ENCODE results near the gene ASB2. TPM values are rescaled to one million over a fixed set of nuclear protein-coding genes. Genes with fewer than 3 reads are reported as not detected.

ASB2 gene
- total and polyA plus RNA-seq, 2 of the 13 experiments (the other 11 are each of a cell fraction or from before 2014, with no cell fraction given), result 0.82 to 4.1 TPM

- no peak for TF ChIP-seq ZBTB40 (IDR thresholded peaks at IDR 0.05)
- TF ChIP-seq ZBTB40 (CRISPR knock-in tag; IDR thresholded peaks at IDR 0.05), result no peak
- TF ChIP-seq HNF4A (CRISPR knock-in tag; IDR thresholded peaks at IDR 0.05), result no peak
- TF ChIP-seq PRDM15 (CRISPR knock-in tag; IDR thresholded peaks at IDR 0.05), result no peak
- TF ChIP-seq STAT5B (CRISPR knock-in tag; IDR thresholded peaks at IDR 0.05), result no peak
- TF ChIP-seq ZHX2 (IDR thresholded peaks at IDR 0.05; ENCODE audit: low read depth), result no peak
- TF ChIP-seq ZHX2 (CRISPR knock-in tag; IDR thresholded peaks at IDR 0.05; ENCODE audit: borderline replicate concordance), result no peak
- TF ChIP-seq ZSCAN20 (CRISPR knock-in tag; IDR thresholded peaks at IDR 0.05; ENCODE audit: borderline replicate concordance), result no peak
- no peak for TF ChIP-seq TBP (CRISPR knock-in tag; IDR thresholded peaks at IDR 0.05)
- no peak for TF ChIP-seq ZKSCAN1 (IDR thresholded peaks at IDR 0.05; ENCODE audit: low read length)
- 0 out of 2 replicates have a peak, but pooled peaks have one; percentile 32 for TF ChIP-seq ZNF556 (CRISPR knock-in tag; IDR thresholded peaks at IDR 0.05; ENCODE audit: borderline replicate concordance)
Observed at GRCh38 chr14:93984987-93985410, 8.6 kb upstream of the ASB2 start (continued).
